SK-N-SH (cell line): ENCODE measurements around the gene ASAP3. TPM values are rescaled to one million over a fixed set of nuclear protein-coding genes. Genes with fewer than 3 reads are reported as not detected.

Source experiments
- CTCF ChIA-PET: fragments of 300-600, 350-600 bp; formaldehyde crosslinking; extraction: SDS; loops from one replicate; lab custom pipeline; 2021; lab: Yijun Ruan, JAX
- POLR2A ChIA-PET: fragments of 350-600 bp; sonication (Branson Sonifier 250); formaldehyde crosslinking; extraction: SDS; loops from one replicate; lab custom pipeline; 2020; ENCODE audit warnings: antibody characterized with exemption, inconsistent platforms; lab: Yijun Ruan, JAX
- DNase-seq: peaks from one replicate; pipeline ENCODE4 v3.0.0; 2012
- H2AFZ ChIP-seq: fragments of 200-600 bp; sonication (generic); 2 replicates; pipeline ENCODE4 v1.8.1; 2016; ENCODE audit warnings: antibody characterized with exemption, mild to moderate bottlenecking, low read depth
- H3F3A ChIP-seq: fragments of 200-600 bp; sonication (generic); replicated peaks from 2 replicates; pipeline ENCODE3; 2016; ENCODE audit warnings: antibody characterized with exemption, mild to moderate bottlenecking; ENCODE audit not compliant: insufficient read depth
- H3K27ac ChIP-seq, 2 experiments: fragments of 200-500 bp in 1 of 2; fragments of 200-600 bp in 1 of 2; sonication (Bioruptor generic) in 1 of 2; sonication (generic), shearing (Covaris generic) in 1 of 2; 2 replicates each; pipeline versions ENCODE4 v1.5.1 to v1.6.1; 2014 to 2016; ENCODE audit warnings: low read depth in 2 of 2, inconsistent platforms in 1 of 2, low read length in 1 of 2, mild to moderate bottlenecking in 1 of 2, mixed read lengths in 1 of 2
- H3K27me3 ChIP-seq: fragments of 200-600 bp; sonication (generic), shearing (Covaris generic); 2 replicates; pipeline ENCODE4 v1.6.1; 2016; ENCODE audit warnings: mixed run types; ENCODE audit not compliant: insufficient read depth
- H3K36me3 ChIP-seq, 2 experiments: fragments of 200-500 bp in 1 of 2; fragments of 200-600 bp in 1 of 2; sonication (Bioruptor generic) in 1 of 2; sonication (generic) in 1 of 2; replicated peaks in 1 of 2; 2 replicates each; pipeline versions ENCODE3 to v1.5.1; 2014 to 2016; ENCODE audit warnings: low read length in 1 of 2, mild to moderate bottlenecking in 1 of 2; ENCODE audit not compliant: insufficient read depth in 2 of 2, control insufficient read depth in 1 of 2
- H3K4me1 ChIP-seq, 2 experiments: fragments of 200-500 bp in 1 of 2; fragments of 200-600 bp in 1 of 2; sonication (Bioruptor generic) in 1 of 2; sonication (generic), shearing (Covaris generic) in 1 of 2; 2 replicates each; pipeline versions ENCODE4 v1.5.1 to v1.6.1; 2014 to 2016; ENCODE audit warnings: low read depth in 1 of 2, low read length in 1 of 2, mixed run types in 1 of 2; ENCODE audit not compliant: insufficient read depth in 2 of 2, control insufficient read depth in 1 of 2
- H3K4me2 ChIP-seq: fragments of 200-600 bp; sonication (generic), shearing (Covaris generic); 2 replicates; pipeline ENCODE4 v1.6.1; 2017; ENCODE audit warnings: mixed run types
- H3K4me3 ChIP-seq, 2 experiments: fragments of 200-500 bp in 1 of 2; fragments of 200-600 bp in 1 of 2; sonication (Bioruptor generic) in 1 of 2; sonication (generic), shearing (Covaris generic) in 1 of 2; 2 replicates each; pipeline versions ENCODE4 v1.5.1 to v1.8.1; 2014 to 2016; ENCODE audit warnings: low read depth in 2 of 2, inconsistent platforms in 1 of 2, low read length in 1 of 2, mild to moderate bottlenecking in 1 of 2, mixed read lengths in 1 of 2, moderate library complexity in 1 of 2
- H3K79me2 ChIP-seq: fragments of 200-600 bp; sonication (generic); 2 replicates; pipeline ENCODE4 v1.8.1; 2017; ENCODE audit warnings: mild to moderate bottlenecking; ENCODE audit not compliant: insufficient read depth
- H3K9ac ChIP-seq: fragments of 200-600 bp; sonication (generic); 2 replicates; pipeline ENCODE4 v1.6.1; 2017; ENCODE audit warnings: mixed run types
- H3K9me2 ChIP-seq: fragments of 200-600 bp; sonication (generic); 2 replicates; pipeline ENCODE4 v1.6.1; 2017; ENCODE audit warnings: mixed run types
- H3K9me3 ChIP-seq: fragments of 200-600 bp; sonication (generic); 2 replicates; pipeline ENCODE4 v1.6.1; 2017; ENCODE audit warnings: mixed run types, mild to moderate bottlenecking, moderate library complexity
- H4K20me1 ChIP-seq: fragments of 200-600 bp; sonication (generic); 2 replicates; pipeline ENCODE4 v1.6.1; 2017; ENCODE audit warnings: mild to moderate bottlenecking, mixed run types; ENCODE audit not compliant: insufficient read depth
- ELF1 ChIP-seq: IDR thresholded peaks from 2 replicates; pipeline ENCODE4 v1.4.0; 2012
- EP300 ChIP-seq, 2 experiments: IDR thresholded peaks; 2 replicates each; pipeline versions ENCODE4 v1.4.0 to v1.6.1; 2012; ENCODE audit warnings: borderline replicate concordance in 1 of 2, low read depth in 1 of 2, low read length in 1 of 2
- FOXJ3 ChIP-seq: sonication (generic); formaldehyde crosslinking; IDR thresholded peaks from 2 replicates; pipeline ENCODE4 v1.5.1; 2020; ENCODE audit warnings: mild to moderate bottlenecking, missing genetic modification reagents
- FOXM1 ChIP-seq: IDR thresholded peaks from 2 replicates; pipeline ENCODE4 v1.4.0; 2012; ENCODE audit warnings: low read depth, mild to moderate bottlenecking
- GABPA ChIP-seq: IDR thresholded peaks from 2 replicates; pipeline ENCODE4 v1.4.0; 2012; ENCODE audit warnings: low read depth, mild to moderate bottlenecking
- JUND ChIP-seq: IDR thresholded peaks from 2 replicates; pipeline ENCODE4 v1.4.0; 2012
- MAX ChIP-seq: IDR thresholded peaks from 2 replicates; pipeline ENCODE4 v1.4.0; 2012; ENCODE audit warnings: low read depth
- MEF2A ChIP-seq: IDR thresholded peaks from 2 replicates; pipeline ENCODE4 v1.4.0; 2012; ENCODE audit warnings: low read depth, borderline replicate concordance
- MXI1 ChIP-seq: IDR thresholded peaks from 2 replicates; pipeline ENCODE4 v1.6.1; 2012; ENCODE audit warnings: mild to moderate bottlenecking, low read depth, low read length, improper control_type of control experiment
- NFIC ChIP-seq: IDR thresholded peaks from 2 replicates; pipeline ENCODE4 v1.4.0; 2012; ENCODE audit warnings: borderline replicate concordance
- NRF1 ChIP-seq: IDR thresholded peaks from 2 replicates; pipeline ENCODE4 v1.6.1; 2012; ENCODE audit warnings: low read depth, mild to moderate bottlenecking, low read length
- POLR2AphosphoS5 ChIP-seq: IDR thresholded peaks from 2 replicates; pipeline ENCODE4 v1.6.1; 2012; ENCODE audit warnings: low read depth, low read length
- REST ChIP-seq: IDR thresholded peaks from 2 replicates; pipeline ENCODE4 v1.6.1; 2012; ENCODE audit warnings: mild to moderate bottlenecking, low read depth, low read length, moderate library complexity
- RXRA ChIP-seq: IDR thresholded peaks from 2 replicates; pipeline ENCODE4 v1.4.0; 2012; ENCODE audit warnings: low read depth, mild to moderate bottlenecking, borderline replicate concordance
- SIN3A ChIP-seq: IDR thresholded peaks from 2 replicates; pipeline ENCODE4 v1.6.1; 2012; ENCODE audit warnings: low read depth, mild to moderate bottlenecking, low read length, moderate library complexity, borderline replicate concordance
- SMC3 ChIP-seq: IDR thresholded peaks from 2 replicates; pipeline ENCODE4 v1.6.1; 2012; ENCODE audit warnings: low read depth, low read length, improper control_type of control experiment
- TAF1 ChIP-seq: IDR thresholded peaks from 2 replicates; pipeline ENCODE4 v1.6.1; 2012; ENCODE audit warnings: low read depth, mild to moderate bottlenecking, low read length, moderate library complexity, borderline replicate concordance
- TEAD4 ChIP-seq: IDR thresholded peaks from 2 replicates; pipeline ENCODE4 v1.4.0; 2012; ENCODE audit warnings: mild to moderate bottlenecking, borderline replicate concordance; ENCODE audit not compliant: insufficient read depth
- ZBTB33 ChIP-seq: IDR thresholded peaks from 2 replicates; pipeline ENCODE4 v1.4.0; 2012; ENCODE audit warnings: low read depth, borderline replicate concordance
- WGBS: methylation state at CpG from one replicate; pipeline ENCODE4 v1.1.6; 2017; ENCODE audit warnings: low lambda C conversion rate; 5-methylcytosine and 5-hydroxymethylcytosine counted together
- polyA plus RNA-seq, 3 experiments: library from polyadenylated mRNA; depleted of rRNA; stranded (reverse); fragments of >200 nt; gene quantifications; 2 replicates each; pipeline ENCODE4 v1.2.3, GENCODE V29; 2012

The ASAP3 gene
- polyA plus RNA-seq, 1 of the 3 experiments (the other 2 are of a cell fraction) = 19.6 TPM

- H4K20me1 ChIP-seq = no peaks in the 10 kb centered on the region
- ChIA-PET CTCF (interaction anchor here (1.0 to 29.7 kb wide), 7 partner anchors 9 to 107 kb away, joined by 3 to 503 read pairs (median 16); no protein-coding TSS in a partner anchor), POLR2A (interaction anchor here (0.7 to 3.5 kb wide), 5 partner anchors 9 to 187 kb away, joined by 4 to 18 read pairs (median 7); partner anchors contain the start of genes HNRNPR and ID3)
- WGBS = 0% methylated on average over 28 of the region's 85 CpGs
- no peaks in the 10 kb centered on the region for H3K36me3 ChIP-seq
- peak; percentile 94 for DNase-seq
- no peak for TF ChIP-seq EP300 (IDR thresholded peaks at IDR 0.05; ENCODE audit: borderline replicate concordance in 1 of 2, low read depth in 1 of 2, low read length in 1 of 2)
- no peak for TF ChIP-seq REST
- TF ChIP-seq MAX = peak; percentile 86
- TF ChIP-seq TEAD4 = no peak
- TF ChIP-seq SMC3 = no peak
- no peak for TF ChIP-seq NRF1
- no peak for TF ChIP-seq JUND
- peak; percentile 78 for TF ChIP-seq MXI1
- TF ChIP-seq FOXM1 = peak; percentile 58; the same call in 1 of the 2 replicates
- TF ChIP-seq SIN3A = peak; percentile 92
- 0 out of 2 replicates have a peak, but pooled peaks have one; percentile 7 for TF ChIP-seq MEF2A
- no peak for TF ChIP-seq RXRA
- TF ChIP-seq ELF1 = peak; percentile 59
- peak; percentile 5; the same call in 1 of the 2 replicates for TF ChIP-seq POLR2AphosphoS5
- TF ChIP-seq TAF1 = peak; percentile 32; the same call in 1 of the 2 replicates
- TF ChIP-seq FOXJ3 = no peak
- TF ChIP-seq NFIC = peak; percentile 41; the same call in 1 of the 2 replicates
- no peak for TF ChIP-seq ZBTB33
- TF ChIP-seq GABPA = no peak; the same call in 1 of the 2 replicates
- H3K79me2 ChIP-seq = no peaks in the 10 kb centered on the region
- H3K27ac ChIP-seq = peak within 1 kb of the TSS in 1 of 2 experiments; percentile 98; a peak in 2 of 4 replicates
- no peaks in the 10 kb centered on the region for H3K27me3 ChIP-seq
- H3K9me3 ChIP-seq = no peaks in the 10 kb centered on the region
- no peaks in the 10 kb centered on the region for H3K9me2 ChIP-seq
- H2AFZ ChIP-seq = peak within 1 kb of the TSS; percentile 97
- H3K4me1 ChIP-seq = peaks cover 11 to 34% of the 10 kb centered on the region in 2 experiments; a peak in 3 of 4 replicates
- H3F3A ChIP-seq = peaks cover 18% of the 10 kb centered on the region
- peak within 1 kb of the TSS; percentile 67 to 74 for H3K4me3 ChIP-seq
- peak within 1 kb of the TSS; percentile 65; the same call in 1 of the 2 replicates for H3K9ac ChIP-seq
- peak within 1 kb of the TSS; percentile 99 for H3K4me2 ChIP-seq
Measured at GRCh38 chr1:23530747-23531561, 47.0 kb upstream of the ASAP3 start, which contains the start of gene E2F2. Gene E2F2, minus strand, starts transcription at chr1:23531233. Its CDS starts 440 bp downstream, at chr1:23530793.
